ENCODE results near the gene PCOLCE2.

The PCOLCE2 gene

DNA sequence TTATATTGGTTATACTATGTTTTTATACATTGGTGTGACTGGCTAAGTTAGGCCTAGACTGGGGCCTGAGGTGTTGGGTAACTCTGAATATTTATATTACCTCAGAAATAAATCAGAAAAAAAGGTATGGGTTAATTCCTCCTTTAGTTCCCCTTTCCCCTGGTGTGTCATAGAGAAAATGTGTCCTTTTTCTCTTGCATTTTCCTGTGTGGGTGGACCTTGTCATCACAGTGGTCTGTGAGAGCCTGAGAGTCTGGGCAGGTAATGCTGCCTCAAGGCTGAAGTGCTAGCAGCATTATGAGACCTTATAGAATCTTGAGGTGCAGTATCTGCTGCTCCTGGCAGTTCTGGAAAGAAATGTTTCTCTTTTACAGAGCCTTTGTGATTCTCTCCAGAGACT, 69.7 kb downstream of the PCOLCE2 start:
- no peak for TF ChIP-seq SIN3A (IDR thresholded peaks at IDR 0.05; ENCODE audit: borderline replicate concordance, insufficient read depth, low read length)
- TF ChIP-seq TAF1 (IDR thresholded peaks at IDR 0.05; ENCODE audit: borderline replicate concordance, insufficient read depth, low read length): no peak
- no peak for TF ChIP-seq FOXP2 (optimal IDR thresholded peaks at IDR 0.05; ENCODE audit: borderline replicate concordance, extremely low read depth, extremely low read length, insufficient read depth)
- no peak for TF ChIP-seq REST (IDR thresholded peaks at IDR 0.05; ENCODE audit: insufficient read depth in 1 of 2, low read depth in 2 of 2, low read length in 2 of 2)
- TF ChIP-seq POLR2AphosphoS5 (IDR thresholded peaks at IDR 0.05; ENCODE audit: low read depth, low read length): no peak

- no peak for TF ChIP-seq REST (IDR thresholded peaks at IDR 0.05; ENCODE audit: insufficient read depth in 1 of 2, low read depth in 2 of 2, low read length in 2 of 2)
- TF ChIP-seq POLR2AphosphoS5 (IDR thresholded peaks at IDR 0.05; ENCODE audit: low read depth, low read length): no peak
- TF ChIP-seq SIN3A (IDR thresholded peaks at IDR 0.05; ENCODE audit: borderline replicate concordance, insufficient read depth, low read length): no peak
- TF ChIP-seq FOXP2 (optimal IDR thresholded peaks at IDR 0.05; ENCODE audit: borderline replicate concordance, extremely low read depth, extremely low read length, insufficient read depth): no peak
- TF ChIP-seq TAF1 (IDR thresholded peaks at IDR 0.05; ENCODE audit: borderline replicate concordance, insufficient read depth, low read length): no peak
Measured at GRCh38 chr3:142818651-142819050, 70.2 kb downstream of the PCOLCE2 start.

GRCh38 chr3:142817897-142818296, 71.0 kb downstream of the PCOLCE2 start:
- TF ChIP-seq FOXP2 (optimal IDR thresholded peaks at IDR 0.05; ENCODE audit: borderline replicate concordance, extremely low read depth, extremely low read length, insufficient read depth) (no peak), TAF1 (IDR thresholded peaks at IDR 0.05; ENCODE audit: borderline replicate concordance, insufficient read depth, low read length) (no peak), SIN3A (IDR thresholded peaks at IDR 0.05; ENCODE audit: borderline replicate concordance, insufficient read depth, low read length) (no peak), POLR2AphosphoS5 (IDR thresholded peaks at IDR 0.05; ENCODE audit: low read depth, low read length) (no peak), REST (IDR thresholded peaks at IDR 0.05; ENCODE audit: insufficient read depth in 1 of 2, low read depth in 2 of 2, low read length in 2 of 2) (no peak)

DNA sequence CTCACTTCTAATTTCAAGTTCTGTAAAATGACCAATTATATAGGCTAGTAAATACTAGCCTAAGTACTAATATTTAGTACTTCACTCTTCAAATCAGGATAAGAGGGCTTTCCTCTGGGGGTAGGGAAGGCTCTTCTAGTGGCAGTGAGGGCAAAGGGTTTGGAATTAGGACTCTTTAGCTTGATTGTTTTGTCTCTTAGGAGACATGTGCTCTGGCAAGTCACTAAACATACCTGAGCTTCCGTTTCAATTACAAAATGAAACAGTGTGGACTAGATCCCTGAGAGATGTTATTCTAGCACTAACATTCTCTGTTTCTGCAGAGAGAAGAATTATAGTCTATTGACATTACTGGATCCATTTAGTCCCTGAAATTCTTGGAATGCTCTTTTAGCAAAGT, 71.5 kb downstream of the PCOLCE2 start:
- TF ChIP-seq SIN3A (IDR thresholded peaks at IDR 0.05; ENCODE audit: borderline replicate concordance, insufficient read depth, low read length): no peak
- no peak for TF ChIP-seq POLR2AphosphoS5 (IDR thresholded peaks at IDR 0.05; ENCODE audit: low read depth, low read length)
- no peak for TF ChIP-seq TAF1 (IDR thresholded peaks at IDR 0.05; ENCODE audit: borderline replicate concordance, insufficient read depth, low read length)
- no peak for TF ChIP-seq REST (IDR thresholded peaks at IDR 0.05; ENCODE audit: insufficient read depth in 1 of 2, low read depth in 2 of 2, low read length in 2 of 2)
- no peak for TF ChIP-seq FOXP2 (optimal IDR thresholded peaks at IDR 0.05; ENCODE audit: borderline replicate concordance, extremely low read depth, extremely low read length, insufficient read depth)

DNA sequence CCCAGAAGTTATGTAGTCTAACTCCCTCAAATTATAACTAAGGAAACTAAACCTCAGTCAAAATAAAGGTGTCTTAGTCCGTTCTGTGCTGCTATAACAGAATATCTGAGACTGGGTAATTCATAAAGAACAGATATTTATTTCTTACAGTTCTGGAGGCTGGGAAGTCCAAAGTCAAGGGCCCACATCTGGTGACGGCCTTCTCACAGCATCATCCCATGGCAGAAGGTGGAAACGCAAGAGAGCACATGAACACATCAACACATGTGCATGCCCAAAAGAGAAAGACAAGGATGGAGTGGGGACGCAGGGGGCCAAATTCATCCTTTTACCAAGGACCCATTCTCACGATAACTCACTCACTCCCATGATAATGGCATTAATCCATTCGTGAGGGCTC, 73.1 kb downstream of the PCOLCE2 start:
- TF ChIP-seq REST (IDR thresholded peaks at IDR 0.05; ENCODE audit: insufficient read depth in 1 of 2, low read depth in 2 of 2, low read length in 2 of 2): no peak
- TF ChIP-seq POLR2AphosphoS5 (IDR thresholded peaks at IDR 0.05; ENCODE audit: low read depth, low read length): no peak
- TF ChIP-seq FOXP2 (optimal IDR thresholded peaks at IDR 0.05; ENCODE audit: borderline replicate concordance, extremely low read depth, extremely low read length, insufficient read depth): no peak
- no peak for TF ChIP-seq TAF1 (IDR thresholded peaks at IDR 0.05; ENCODE audit: borderline replicate concordance, insufficient read depth, low read length)

All from PFSK-1 (cell line).